Neuronal stem cell (in vitro differentiated cells): ENCODE measurements around the gene ZNF750.
A peak's percentile ranks its signal among the peaks of the same experiment; 100 is the strongest.

ENCODE experiments used
- DNase-seq: peaks from one replicate; pipeline ENCODE4 v3.0.0-alpha.2; 2013; ENCODE audit warnings: low spot score
- H2AFZ ChIP-seq: one replicate; pipeline ENCODE4 v1.6.1; 2013; ENCODE audit warnings: mild to moderate bottlenecking, low read length, inconsistent platforms
- H2AK5ac ChIP-seq: 2 replicates; pipeline ENCODE4 v1.6.1; 2013; ENCODE audit warnings: low read depth, mild to moderate bottlenecking, inconsistent platforms, low read length, moderate library complexity, mixed read lengths
- H2BK120ac ChIP-seq: 2 replicates; pipeline ENCODE4 v1.6.1; 2013; ENCODE audit warnings: low read depth, mild to moderate bottlenecking, inconsistent platforms, low read length, moderate library complexity, mixed read lengths
- H2BK12ac ChIP-seq: one replicate; pipeline ENCODE4 v1.6.1; 2013; ENCODE audit warnings: low read length, inconsistent platforms
- H2BK15ac ChIP-seq: 2 replicates; pipeline ENCODE4 v1.6.1; 2013; ENCODE audit warnings: mild to moderate bottlenecking, low read length, inconsistent platforms, mixed read lengths
- H2BK5ac ChIP-seq: one replicate; pipeline ENCODE4 v1.6.1; 2013; ENCODE audit warnings: inconsistent platforms, mild to moderate bottlenecking, low read length, moderate library complexity
- H3K14ac ChIP-seq: one replicate; pipeline ENCODE4 v1.6.1; 2013; ENCODE audit warnings: low read length, inconsistent platforms
- H3K18ac ChIP-seq: 2 replicates; pipeline ENCODE4 v1.6.1; 2013; ENCODE audit warnings: low read length, inconsistent platforms
- H3K23ac ChIP-seq: 2 replicates; pipeline ENCODE4 v1.6.1; 2013; ENCODE audit warnings: low read depth, mild to moderate bottlenecking, mixed read lengths, low read length, inconsistent platforms; ENCODE audit not compliant: poor library complexity
- H3K27ac ChIP-seq: replicated peaks from 3 replicates; pipeline ENCODE4 v1.5.1; 2013; ENCODE audit warnings: low read length, inconsistent platforms
- H3K27me3 ChIP-seq, 3 experiments: 2 replicates each; pipeline ENCODE4 v1.6.1; 2013; ENCODE audit warnings: low read length in 3 of 3, mild to moderate bottlenecking in 2 of 3, inconsistent platforms in 1 of 3, low read depth in 1 of 3, mixed read lengths in 1 of 3, moderate library complexity in 1 of 3; ENCODE audit not compliant: control insufficient read depth in 3 of 3, insufficient read depth in 3 of 3
- H3K36me3 ChIP-seq, 2 donors: replicated peaks in 1 of 2; 2 replicates each; pipeline ENCODE4 v1.6.1; 2013; ENCODE audit warnings: low read length in 2 of 2; ENCODE audit not compliant: control insufficient read depth in 2 of 2, insufficient read depth in 2 of 2
- H3K4ac ChIP-seq: 2 replicates; pipeline ENCODE4 v1.6.1; 2013; ENCODE audit warnings: inconsistent platforms, mild to moderate bottlenecking, low read length, moderate library complexity
- H3K4me1 ChIP-seq, 2 donors: 1 replicate in 1 of 2; 2 replicates in 1 of 2; pipeline ENCODE4 v1.6.1; 2013; ENCODE audit warnings: low read length in 2 of 2, low read depth in 1 of 2; ENCODE audit not compliant: control insufficient read depth in 2 of 2, insufficient read depth in 1 of 2
- H3K4me2 ChIP-seq: one replicate; pipeline ENCODE4 v1.6.1; 2013; ENCODE audit warnings: mild to moderate bottlenecking, low read length, inconsistent platforms; ENCODE audit not compliant: insufficient read depth, poor library complexity, severe bottlenecking
- H3K4me3 ChIP-seq, 2 donors: 2 replicates each; pipeline ENCODE4 v1.5.1; 2013; ENCODE audit warnings: low read length in 2 of 2, mild to moderate bottlenecking in 2 of 2, inconsistent platforms in 1 of 2, moderate library complexity in 1 of 2
- H3K79me1 ChIP-seq: one replicate; pipeline ENCODE4 v1.6.1; 2013; ENCODE audit warnings: low read depth, mild to moderate bottlenecking, inconsistent platforms, low read length, moderate library complexity
- H3K9ac ChIP-seq: one replicate; pipeline ENCODE4 v1.6.1; 2013; ENCODE audit warnings: mild to moderate bottlenecking, low read depth, low read length, inconsistent platforms; ENCODE audit not compliant: poor library complexity
- H3K9me3 ChIP-seq, 2 donors: replicated peaks in 1 of 2; 2 replicates each; pipeline versions ENCODE3 to v1.6.1; 2013; ENCODE audit warnings: low read length in 2 of 2, mild to moderate bottlenecking in 2 of 2, inconsistent platforms in 1 of 2, low read depth in 1 of 2, mixed read lengths in 1 of 2, moderate library complexity in 1 of 2; ENCODE audit not compliant: control insufficient read depth in 2 of 2, insufficient read depth in 1 of 2
- H4K8ac ChIP-seq: one replicate; pipeline ENCODE4 v1.6.1; 2013; ENCODE audit warnings: low read depth, mild to moderate bottlenecking, inconsistent platforms, low read length, moderate library complexity
- H4K91ac ChIP-seq: one replicate; pipeline ENCODE4 v1.6.1; 2013; ENCODE audit warnings: low read length, low read depth, mild to moderate bottlenecking, inconsistent platforms; ENCODE audit not compliant: poor library complexity
- whole genome bisulfite sequencing, 2 donors: extraction: QIAGEN DNeasy Blood & Tissue Kit; methylation state at CpG; one replicate each; pipeline ENCODE4 v1.1.7; 2013; ENCODE audit warnings: missing lambda C conversion rate in 2 of 2, mixed read lengths in 1 of 2; ENCODE audit not compliant: insufficient read length in 2 of 2, insufficient replicate concordance in 1 of 2; ENCODE audit errors: extremely low coverage in 2 of 2; 5-methylcytosine and 5-hydroxymethylcytosine counted together

The ZNF750 gene

GRCh38 chr17:82815354-82815753 is 24.5 kb downstream of the ZNF750 start:
- peaks cover 17 to 18% of the 10 kb centered on the region in 2 donors for H3K9me3 ChIP-seq
- H4K91ac ChIP-seq = no peak overlapping the region
- no peak overlapping the region for H3K4ac ChIP-seq
- peak overlapping the region; percentile 9 for H3K18ac ChIP-seq
- H2BK5ac ChIP-seq = no peak overlapping the region
- H2AK5ac ChIP-seq = no peak overlapping the region
- H3K4me3 ChIP-seq = no peak overlapping the region
- H2BK12ac ChIP-seq = no peak overlapping the region
- H3K9ac ChIP-seq = no peak overlapping the region
- no peak for DNase-seq
- H3K23ac ChIP-seq = peak overlapping the region; percentile 14
- no peak overlapping the region for H2BK15ac ChIP-seq
- H3K36me3 ChIP-seq = peaks cover 48 to 96% of the 10 kb centered on the region in 2 donors
- H3K27ac ChIP-seq = no peak overlapping the region
- no peak overlapping the region for H4K8ac ChIP-seq
- no peaks in the 10 kb centered on the region for H3K4me1 ChIP-seq
- WGBS, 2 donors = no CpG with 5 or more reads among the region's 5 CpGs
- H2AFZ ChIP-seq = no peak overlapping the region
- H3K27me3 ChIP-seq = no peaks in the 10 kb centered on the region
- peak overlapping the region; percentile 4 for H3K4me2 ChIP-seq
- H2BK120ac ChIP-seq = no peak overlapping the region
- H3K14ac ChIP-seq = peak overlapping the region; percentile 58
- H3K79me1 ChIP-seq = peaks cover 2% of the 10 kb centered on the region

DNA sequence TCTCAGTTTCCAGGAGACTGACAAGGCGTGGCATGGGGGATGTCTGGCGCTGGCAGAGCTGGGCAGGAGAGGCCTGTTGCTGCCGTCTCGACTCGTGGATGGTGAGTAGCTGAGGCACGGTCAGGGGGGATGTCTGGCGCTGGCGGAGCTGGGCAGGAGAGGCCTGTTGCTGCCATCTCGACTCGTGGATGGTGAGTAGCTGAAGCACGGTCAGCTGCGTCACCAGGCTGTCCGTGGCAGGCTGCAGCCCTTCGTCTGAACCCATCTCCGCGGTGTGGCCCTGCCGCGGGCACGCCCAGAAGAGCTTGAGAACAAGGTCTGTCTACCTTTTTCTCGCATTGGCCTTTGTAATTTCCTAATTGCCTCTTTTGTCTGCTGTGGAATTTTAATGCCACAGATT is 25.0 kb downstream of the ZNF750 start:
- Histone ChIP-seq H2BK15ac (no peak overlapping the region), H3K4ac (no peak overlapping the region), H3K4me2 (no peak overlapping the region), H3K14ac (no peak overlapping the region), H3K4me1 (no peaks in the 10 kb centered on the region), H4K91ac (no peak overlapping the region), H2BK120ac (no peak overlapping the region), H3K9me3 (peaks cover 15 to 17% of the 10 kb centered on the region in 2 donors), H4K8ac (no peak overlapping the region), H3K27ac (no peak overlapping the region), H3K27me3 (no peaks in the 10 kb centered on the region), H3K23ac (no peak overlapping the region), H2AK5ac (no peak overlapping the region), H2BK12ac (no peak overlapping the region), H3K36me3 (peaks cover 50 to 98% of the 10 kb centered on the region in 2 donors), H3K79me1 (peaks cover 2% of the 10 kb centered on the region), H3K18ac (peak overlapping the region; percentile 31), H3K9ac (no peak overlapping the region), H2BK5ac (peak overlapping the region; percentile 3), H3K4me3 (no peak overlapping the region), H2AFZ (no peak overlapping the region)
- WGBS, 2 donors = no CpG with 5 or more reads among the region's 20 CpGs
- DNase-seq = no peak

GRCh38 chr17:82813299-82814051 is 26.3 kb downstream of the ZNF750 start:
- H4K91ac ChIP-seq = no peak overlapping the region
- DNase-seq = no peak
- H3K27me3 ChIP-seq = no peaks in the 10 kb centered on the region
- H3K9me3 ChIP-seq = peaks cover 7 to 8% of the 10 kb centered on the region in 2 donors
- no peaks in the 10 kb centered on the region for H3K4me1 ChIP-seq
- H3K36me3 ChIP-seq = peaks cover 49 to 99% of the 10 kb centered on the region in 2 donors
- no peak overlapping the region for H2BK12ac ChIP-seq
- H2AK5ac ChIP-seq = no peak overlapping the region
- WGBS, 2 donors = 100% methylated on average over 1 of the region's 23 CpGs; no CpG with 5 or more reads in 1 of the 2 donors
- no peak overlapping the region for H2BK120ac ChIP-seq
- H2BK15ac ChIP-seq = no peak overlapping the region
- H3K9ac ChIP-seq = no peak overlapping the region
- H3K23ac ChIP-seq = peak overlapping the region; percentile 57
- no peak overlapping the region for H4K8ac ChIP-seq
- no peak overlapping the region for H3K14ac ChIP-seq
- no peak overlapping the region for H3K4ac ChIP-seq
- no peak overlapping the region for H3K4me3 ChIP-seq
- H3K79me1 ChIP-seq = peaks cover 8% of the 10 kb centered on the region
- H3K18ac ChIP-seq = no peak overlapping the region
- no peak overlapping the region for H3K4me2 ChIP-seq
- no peak overlapping the region for H3K27ac ChIP-seq
- H2AFZ ChIP-seq = no peak overlapping the region
- H2BK5ac ChIP-seq = no peak overlapping the region

- no CpG with 5 or more reads among the region's 17 CpGs for WGBS, 2 donors
- H3K9ac ChIP-seq = no peak overlapping the region
- H3K18ac ChIP-seq = no peak overlapping the region
- H3K4me3 ChIP-seq = no peak overlapping the region
- peaks cover 12% of the 10 kb centered on the region for H3K79me1 ChIP-seq
- no peak overlapping the region for H3K4ac ChIP-seq
- no peak overlapping the region for H4K8ac ChIP-seq
- no peak overlapping the region for H4K91ac ChIP-seq
- no peak overlapping the region for H2AK5ac ChIP-seq
- H3K36me3 ChIP-seq = peaks cover 47 to 96% of the 10 kb centered on the region in 2 donors
- H3K27me3 ChIP-seq = no peaks in the 10 kb centered on the region
- no peak overlapping the region for H3K14ac ChIP-seq
- H2BK12ac ChIP-seq = no peak overlapping the region
- H2BK120ac ChIP-seq = no peak overlapping the region
- no peak overlapping the region for H2BK5ac ChIP-seq
- no peak overlapping the region for H3K4me2 ChIP-seq
- H3K9me3 ChIP-seq = peaks cover 1 to 5% of the 10 kb centered on the region in 2 donors
- no peak for DNase-seq
- no peak overlapping the region for H2BK15ac ChIP-seq
- H3K4me1 ChIP-seq = no peaks in the 10 kb centered on the region
- no peak overlapping the region for H3K27ac ChIP-seq
- H2AFZ ChIP-seq = no peak overlapping the region
- no peak overlapping the region for H3K23ac ChIP-seq
These were observed 27.2 kb downstream of the ZNF750 start for GRCh38 chr17:82812601-82813000.
